Measurements from ENCODE around the gene INPP5K. TPM values are rescaled to one million over a fixed set of nuclear protein-coding genes. Genes with fewer than 3 reads are reported as not detected.
A peak's percentile ranks its signal among the peaks of the same experiment; 100 is the strongest.

INPP5K gene
- total and polyA plus RNA-seq, 7 experiments from 2014 or later, result 50.5 to 184 (median 84.2) TPM

GRCh38 chr17:1486802-1487695 lies 29.4 kb downstream of the INPP5K start:
- POLR2A ChIA-PET, result interaction anchor here (0.5 to 5.1 kb wide), 8 partner anchors 18 to 190 kb away, joined by 3 to 23 read pairs (median 5); partner anchors contain the start of genes CRK, INPP5K and YWHAE
- DNase-seq (peak; percentile 46 to 83 (median 64)), ATAC-seq (peak; percentile 55)
- peaks cover 0 to 10% (median 0%) of the 10 kb centered on the region in 5 donors for H3K36me3 Mint-ChIP-seq
- intact Hi-C loops (cut with micrococcal nuclease), result loop anchor here in 1 of 2 donors (1.0 to 10.0 kb wide), 6 partner anchors 14 to 850 kb away; partner anchors contain the start of genes CRK, RILP, SCARF1 and SGSM2
- H3K9me3 Mint-ChIP-seq, result peaks cover 0 to 2% (median 0%) of the 10 kb centered on the region in 11 donors
- H3K27ac Mint-ChIP-seq, result peak overlapping the region; percentile 20 to 94 (median 92)
- Histone ChIP-seq H3K27ac (ENCODE audit: low read depth, low read length) (peak overlapping the region; percentile 78), H3K4me3 (ENCODE audit: low read length) (peak overlapping the region; percentile 47), H3K36me3 (ENCODE audit: control insufficient read depth in 2 of 3, insufficient read depth in 3 of 3, low read length in 3 of 3) (no peaks in the 10 kb centered on the region), H3K27me3 (ENCODE audit: control insufficient read depth in 2 of 2, insufficient read depth in 2 of 2, low read length in 2 of 2) (no peaks in the 10 kb centered on the region), H3K9me3 (ENCODE audit: control insufficient read depth in 2 of 3, low read length in 3 of 3) (no peaks in the 10 kb centered on the region), H3K4me1 (ENCODE audit: control insufficient read depth in 2 of 2, insufficient read depth in 2 of 2, low read length in 2 of 2) (peaks cover 21 to 35% of the 10 kb centered on the region in 2 donors)
- peak overlapping the region; percentile 82 to 95 (median 88) for H3K4me3 Mint-ChIP-seq
- H3K4me1 Mint-ChIP-seq, result peaks cover 0 to 46% (median 40%) of the 10 kb centered on the region in 7 donors
- CTCF ChIA-PET, result interaction anchor here (0.6 to 1.2 kb wide), 5 partner anchors 16 to 145 kb away, joined by 3 to 6 read pairs (median 3); partner anchors contain the start of gene INPP5K
- peaks cover 0 to 3% (median 0%) of the 10 kb centered on the region in 5 donors for H3K27me3 Mint-ChIP-seq

GRCh38 chr17:1485423-1486376 lies 30.7 kb downstream of the INPP5K start:
- no peaks in the 10 kb centered on the region for H3K27me3 Mint-ChIP-seq
- H3K36me3 ChIP-seq (ENCODE audit: control insufficient read depth in 2 of 3, insufficient read depth in 3 of 3, low read length in 3 of 3), result no peaks in the 10 kb centered on the region
- no peaks in the 10 kb centered on the region for H3K9me3 ChIP-seq (ENCODE audit: control insufficient read depth in 2 of 3, low read length in 3 of 3)
- H3K4me3 Mint-ChIP-seq, result peak overlapping the region in 9 of 10 donors; percentile 82 to 89 (median 87)
- peak overlapping the region; percentile 78 for H3K27ac ChIP-seq (ENCODE audit: low read depth, low read length)
- ATAC-seq (peak; percentile 57), DNase-seq (peak in 8 of 9 donors; percentile 32 to 77 (median 55))
- H3K4me1 ChIP-seq (ENCODE audit: control insufficient read depth in 2 of 2, insufficient read depth in 2 of 2, low read length in 2 of 2), result peaks cover 17 to 32% of the 10 kb centered on the region in 2 donors
- intact Hi-C loops (cut with micrococcal nuclease), result loop anchor here (1.0 to 10.0 kb wide), 6 partner anchors 13 to 851 kb away; partner anchors contain the start of genes CRK (in 1 of the 2), RILP (in 1 of the 2), SCARF1 (in 1 of the 2) and SGSM2 (in 1 of the 2)
- H3K27me3 ChIP-seq (ENCODE audit: control insufficient read depth in 2 of 2, insufficient read depth in 2 of 2, low read length in 2 of 2), result no peaks in the 10 kb centered on the region
- peaks cover 0 to 13% (median 0%) of the 10 kb centered on the region in 5 donors for H3K36me3 Mint-ChIP-seq
- H3K9me3 Mint-ChIP-seq, result no peaks in the 10 kb centered on the region
- H3K4me1 Mint-ChIP-seq, result peaks cover 0 to 40% (median 35%) of the 10 kb centered on the region in 7 donors
- ChIA-PET CTCF (interaction anchor here (0.6 to 1.0 kb wide), 6 partner anchors 17 to 231 kb away, joined by 3 to 5 read pairs (median 3); partner anchors contain the start of gene INPP5K), POLR2A (interaction anchor here (1.0 to 5.1 kb wide), 2 partner anchors 29 to 30 kb away, joined by 3 to 23 read pairs; partner anchors contain the start of genes CRK and INPP5K)
- peak overlapping the region in 3 of 9 donors; percentile 73 to 77 (median 75) for H3K27ac Mint-ChIP-seq
- peak overlapping the region; percentile 54 for H3K4me3 ChIP-seq (ENCODE audit: low read length)

GRCh38 chr17:1484676-1485422 lies 31.6 kb downstream of the INPP5K start:
- intact Hi-C loops (cut with micrococcal nuclease), result loop anchor here (1.0 to 10.0 kb wide), 2 partner anchors 29 to 160 kb away; partner anchors contain the start of genes CRK (in 1 of the 2), RILP (in 1 of the 2) and SCARF1 (in 1 of the 2)
- DNase-seq, result peak in 6 of 9 donors; percentile 22 to 81 (median 52)
- Mint-ChIP-seq H3K9me3 (no peaks in the 10 kb centered on the region), H3K27ac (peak overlapping the region in 8 of 9 donors; percentile 73 to 89 (median 79)), H3K36me3 (peaks cover 0 to 12% (median 0%) of the 10 kb centered on the region in 5 donors), H3K27me3 (no peaks in the 10 kb centered on the region), H3K4me3 (peak overlapping the region; percentile 69 to 89 (median 84)), H3K4me1 (peaks cover 0 to 33% (median 28%) of the 10 kb centered on the region in 7 donors)
- ChIA-PET POLR2A (interaction anchor here (0.6 to 1.0 kb wide), 2 partner anchors 25 to 28 kb away, joined by 3 to 4 read pairs; partner anchors contain the start of gene CRK), CTCF (interaction anchor here (0.6 to 1.0 kb wide), 4 partner anchors 8 to 231 kb away, joined by 3 to 5 read pairs (median 3); partner anchors contain the start of gene INPP5K)
- H3K27ac ChIP-seq (ENCODE audit: low read depth, low read length), result peak overlapping the region; percentile 76
- H3K4me3 ChIP-seq (ENCODE audit: low read length), result peak overlapping the region; percentile 54
- peak; percentile 59 for ATAC-seq
- H3K27me3 ChIP-seq (ENCODE audit: control insufficient read depth in 2 of 2, insufficient read depth in 2 of 2, low read length in 2 of 2), result no peaks in the 10 kb centered on the region
- no peaks in the 10 kb centered on the region for H3K9me3 ChIP-seq (ENCODE audit: control insufficient read depth in 2 of 3, low read length in 3 of 3)
- no peaks in the 10 kb centered on the region for H3K36me3 ChIP-seq (ENCODE audit: control insufficient read depth in 2 of 3, insufficient read depth in 3 of 3, low read length in 3 of 3)
- peaks cover 13 to 23% of the 10 kb centered on the region in 2 donors for H3K4me1 ChIP-seq (ENCODE audit: control insufficient read depth in 2 of 2, insufficient read depth in 2 of 2, low read length in 2 of 2)

- POLR2A ChIA-PET, result no interaction called here
- Mint-ChIP-seq H3K36me3 (peaks cover 0 to 12% (median 0%) of the 10 kb centered on the region in 5 donors), H3K9me3 (no peaks in the 10 kb centered on the region)
Observed at GRCh38 chr17:1484060-1484535, 32.3 kb downstream of the INPP5K start.

GRCh38 chr17:1482680-1483079 lies 33.7 kb downstream of the INPP5K start:
- H3K4me1 Mint-ChIP-seq, result peaks cover 0 to 19% (median 14%) of the 10 kb centered on the region in 7 donors
- no peaks in the 10 kb centered on the region for H3K9me3 Mint-ChIP-seq
- Histone ChIP-seq H3K4me3 (ENCODE audit: low read length) (no peak overlapping the region), H3K27me3 (ENCODE audit: control insufficient read depth in 2 of 2, insufficient read depth in 2 of 2, low read length in 2 of 2) (no peaks in the 10 kb centered on the region), H3K27ac (ENCODE audit: low read depth, low read length) (no peak overlapping the region), H3K4me1 (ENCODE audit: control insufficient read depth in 2 of 2, insufficient read depth in 2 of 2, low read length in 2 of 2) (peaks cover 13 to 16% of the 10 kb centered on the region in 2 donors), H3K36me3 (ENCODE audit: control insufficient read depth in 2 of 3, insufficient read depth in 3 of 3, low read length in 3 of 3) (peaks cover 0 to 13% (median 0%) of the 10 kb centered on the region in 3 experiments), H3K9me3 (ENCODE audit: control insufficient read depth in 2 of 3, low read length in 3 of 3) (no peaks in the 10 kb centered on the region)
- POLR2A ChIA-PET, result no interaction called here
- no peak overlapping the region for H3K4me3 Mint-ChIP-seq
- no peaks in the 10 kb centered on the region for H3K27me3 Mint-ChIP-seq
- DNase-seq (no peak), ATAC-seq (no peak)
- intact Hi-C loops (cut with micrococcal nuclease), result loop anchor here in 1 of 2 donors (10.0 kb wide), 1 partner anchor 162 kb away; the partner anchor contains the start of genes RILP and SCARF1
- CTCF ChIA-PET, result no interaction called here
- peaks cover 0 to 14% (median 0%) of the 10 kb centered on the region in 5 donors for H3K36me3 Mint-ChIP-seq
- peak overlapping the region in 2 of 9 donors; percentile 14 to 73 for H3K27ac Mint-ChIP-seq

More at GRCh38 chr17:1484060-1484535, 32.3 kb downstream of the INPP5K start:
- H3K36me3 ChIP-seq (ENCODE audit: control insufficient read depth in 2 of 3, insufficient read depth in 3 of 3, low read length in 3 of 3), result peaks cover 0 to 5% (median 0%) of the 10 kb centered on the region in 3 experiments
- H3K27me3 ChIP-seq (ENCODE audit: control insufficient read depth in 2 of 2, insufficient read depth in 2 of 2, low read length in 2 of 2), result no peaks in the 10 kb centered on the region
- no peak overlapping the region for H3K27ac ChIP-seq (ENCODE audit: low read depth, low read length)
- H3K4me3 Mint-ChIP-seq, result peak overlapping the region in 8 of 10 donors; percentile 12 to 87 (median 78)
- CTCF ChIA-PET, result no interaction called here
- H3K9me3 ChIP-seq (ENCODE audit: control insufficient read depth in 2 of 3, low read length in 3 of 3), result no peaks in the 10 kb centered on the region
- intact Hi-C loops (cut with micrococcal nuclease), result loop anchor here in 1 of 2 donors (10.0 kb wide), 1 partner anchor 161 kb away; the partner anchor contains the start of genes RILP and SCARF1
- peak overlapping the region in 6 of 9 donors; percentile 42 to 88 (median 69) for H3K27ac Mint-ChIP-seq
- ATAC-seq (no peak), DNase-seq (no peak)
- peaks cover 0 to 29% (median 22%) of the 10 kb centered on the region in 7 donors for H3K4me1 Mint-ChIP-seq
- peaks cover 13 to 23% of the 10 kb centered on the region in 2 donors for H3K4me1 ChIP-seq (ENCODE audit: control insufficient read depth in 2 of 2, insufficient read depth in 2 of 2, low read length in 2 of 2)
- H3K27me3 Mint-ChIP-seq, result no peaks in the 10 kb centered on the region
- H3K4me3 ChIP-seq (ENCODE audit: low read length), result no peak overlapping the region

Data from naive thymus-derived CD4-positive, alpha-beta T cell (primary cell).